Spleen (tissue), 7 donors: Measurements from ENCODE around the gene SUV39H1.

ENCODE experiments used
- POLR2A ChIP-seq, 3 donors: fragments of 450-650 bp; IDR thresholded peaks; one replicate each; pipeline ENCODE4 v1.5.1; 2017; ENCODE audit warnings: antibody characterized with exemption in 3 of 3, mild to moderate bottlenecking in 1 of 3
- TF ChIP-seq, protein P1 (sequence below), 11 experiments: fragments of 200-600 bp in 7 of 11; fragments of 450-650 bp in 4 of 11; sonication (generic) in 4 of 11; IDR thresholded peaks in 8 of 11; conservative IDR thresholded peaks in 3 of 11; 1 replicate in 7 of 11; 2 replicates in 4 of 11; pipeline versions ENCODE4 v1.4.0 to v1.8.0; 2016 to 2021; ENCODE audit warnings: antibody characterized with exemption in 11 of 11, inconsistent platforms in 4 of 11, mild to moderate bottlenecking in 1 of 11
- donor health status: DM: no; HTN: no; CAD: no; lungs with moderate emphysema.
- donor health status: DM: no; HTN: no; CAD: no.
- donor health status: DM: no; HTN: no; CAD: no.

DNA sequence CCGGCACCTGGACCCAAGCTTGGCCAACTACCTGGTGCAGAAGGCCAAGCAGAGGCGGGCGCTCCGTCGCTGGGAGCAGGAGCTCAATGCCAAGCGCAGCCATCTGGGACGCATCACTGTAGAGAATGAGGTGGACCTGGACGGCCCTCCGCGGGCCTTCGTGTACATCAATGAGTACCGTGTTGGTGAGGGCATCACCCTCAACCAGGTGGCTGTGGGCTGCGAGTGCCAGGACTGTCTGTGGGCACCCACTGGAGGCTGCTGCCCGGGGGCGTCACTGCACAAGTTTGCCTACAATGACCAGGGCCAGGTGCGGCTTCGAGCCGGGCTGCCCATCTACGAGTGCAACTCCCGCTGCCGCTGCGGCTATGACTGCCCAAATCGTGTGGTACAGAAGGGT lies 3.7 kb downstream of the SUV39H1 start:
- TF ChIP-seq, protein P1, sequence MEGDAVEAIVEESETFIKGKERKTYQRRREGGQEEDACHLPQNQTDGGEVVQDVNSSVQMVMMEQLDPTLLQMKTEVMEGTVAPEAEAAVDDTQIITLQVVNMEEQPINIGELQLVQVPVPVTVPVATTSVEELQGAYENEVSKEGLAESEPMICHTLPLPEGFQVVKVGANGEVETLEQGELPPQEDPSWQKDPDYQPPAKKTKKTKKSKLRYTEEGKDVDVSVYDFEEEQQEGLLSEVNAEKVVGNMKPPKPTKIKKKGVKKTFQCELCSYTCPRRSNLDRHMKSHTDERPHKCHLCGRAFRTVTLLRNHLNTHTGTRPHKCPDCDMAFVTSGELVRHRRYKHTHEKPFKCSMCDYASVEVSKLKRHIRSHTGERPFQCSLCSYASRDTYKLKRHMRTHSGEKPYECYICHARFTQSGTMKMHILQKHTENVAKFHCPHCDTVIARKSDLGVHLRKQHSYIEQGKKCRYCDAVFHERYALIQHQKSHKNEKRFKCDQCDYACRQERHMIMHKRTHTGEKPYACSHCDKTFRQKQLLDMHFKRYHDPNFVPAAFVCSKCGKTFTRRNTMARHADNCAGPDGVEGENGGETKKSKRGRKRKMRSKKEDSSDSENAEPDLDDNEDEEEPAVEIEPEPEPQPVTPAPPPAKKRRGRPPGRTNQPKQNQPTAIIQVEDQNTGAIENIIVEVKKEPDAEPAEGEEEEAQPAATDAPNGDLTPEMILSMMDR (IDR thresholded peaks at IDR 0.05 in 8 of 11, conservative IDR thresholded peaks at IDR 0.05 in 3 of 11) = no peak
- no peak for TF ChIP-seq POLR2A (IDR thresholded peaks at IDR 0.05)
